ENCODE data around the gene RIC8B.

The RIC8B gene

DNA sequence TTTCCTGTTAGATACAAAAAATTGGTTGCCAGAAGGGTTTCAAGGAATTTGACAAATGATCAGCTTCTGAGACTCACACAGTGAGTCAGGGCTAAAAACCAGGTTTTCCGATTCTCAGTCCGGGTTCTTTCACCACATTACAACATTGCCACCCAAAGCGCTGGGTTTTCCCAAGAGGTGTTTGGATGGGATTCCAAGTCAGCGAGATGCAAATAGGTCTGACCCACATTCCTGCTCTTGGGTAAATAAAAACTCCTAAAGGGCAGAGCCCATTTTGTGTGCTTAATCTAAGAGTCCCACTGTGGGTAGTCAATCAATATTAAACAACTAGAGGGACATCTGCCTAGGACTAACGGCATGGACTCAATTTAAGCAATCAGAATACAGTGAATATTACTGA, 5.4 kb upstream of the RIC8B start:
- TF ChIP-seq REST (IDR thresholded peaks at IDR 0.05; ENCODE audit: insufficient read depth in 1 of 2, low read depth in 2 of 2, low read length in 2 of 2) (no peak), SIN3A (IDR thresholded peaks at IDR 0.05; ENCODE audit: borderline replicate concordance, insufficient read depth, low read length) (no peak), POLR2AphosphoS5 (IDR thresholded peaks at IDR 0.05; ENCODE audit: low read depth, low read length) (no peak), TAF1 (IDR thresholded peaks at IDR 0.05; ENCODE audit: borderline replicate concordance, insufficient read depth, low read length) (no peak), FOXP2 (optimal IDR thresholded peaks at IDR 0.05; ENCODE audit: borderline replicate concordance, extremely low read depth, extremely low read length, insufficient read depth) (no peak)

DNA sequence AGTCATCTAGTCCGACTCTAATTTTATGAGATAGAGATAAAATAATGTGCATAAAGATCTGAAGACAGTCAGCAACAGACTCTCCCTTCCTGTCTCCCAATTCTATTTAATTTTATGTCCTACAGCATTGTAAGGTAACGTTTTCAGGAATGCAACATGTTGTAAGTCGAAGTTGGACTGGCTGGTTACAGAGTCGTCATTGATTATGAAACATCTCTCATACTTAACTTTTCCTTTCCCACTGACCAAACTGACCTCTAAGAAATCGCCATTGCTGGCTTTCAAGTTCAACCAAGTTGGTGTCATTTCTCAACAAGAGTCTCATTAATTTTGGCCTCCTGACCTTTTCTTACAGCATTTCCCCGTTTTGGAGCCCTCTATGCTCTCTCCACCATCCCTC, 4.9 kb upstream of the RIC8B start:
- TF ChIP-seq REST (IDR thresholded peaks at IDR 0.05; ENCODE audit: insufficient read depth in 1 of 2, low read depth in 2 of 2, low read length in 2 of 2) (no peak), FOXP2 (optimal IDR thresholded peaks at IDR 0.05; ENCODE audit: borderline replicate concordance, extremely low read depth, extremely low read length, insufficient read depth) (no peak), POLR2AphosphoS5 (IDR thresholded peaks at IDR 0.05; ENCODE audit: low read depth, low read length) (no peak), TAF1 (IDR thresholded peaks at IDR 0.05; ENCODE audit: borderline replicate concordance, insufficient read depth, low read length) (no peak)

- no peak for TF ChIP-seq REST (IDR thresholded peaks at IDR 0.05; ENCODE audit: insufficient read depth in 1 of 2, low read depth in 2 of 2, low read length in 2 of 2)
- no peak for TF ChIP-seq POLR2AphosphoS5 (IDR thresholded peaks at IDR 0.05; ENCODE audit: low read depth, low read length)
- no peak for TF ChIP-seq SIN3A (IDR thresholded peaks at IDR 0.05; ENCODE audit: borderline replicate concordance, insufficient read depth, low read length)
- no peak for TF ChIP-seq TAF1 (IDR thresholded peaks at IDR 0.05; ENCODE audit: borderline replicate concordance, insufficient read depth, low read length)
- no peak for TF ChIP-seq FOXP2 (optimal IDR thresholded peaks at IDR 0.05; ENCODE audit: borderline replicate concordance, extremely low read depth, extremely low read length, insufficient read depth)
These were observed 3.1 kb upstream of the RIC8B start for GRCh38 chr12:106771425-106771824.

DNA sequence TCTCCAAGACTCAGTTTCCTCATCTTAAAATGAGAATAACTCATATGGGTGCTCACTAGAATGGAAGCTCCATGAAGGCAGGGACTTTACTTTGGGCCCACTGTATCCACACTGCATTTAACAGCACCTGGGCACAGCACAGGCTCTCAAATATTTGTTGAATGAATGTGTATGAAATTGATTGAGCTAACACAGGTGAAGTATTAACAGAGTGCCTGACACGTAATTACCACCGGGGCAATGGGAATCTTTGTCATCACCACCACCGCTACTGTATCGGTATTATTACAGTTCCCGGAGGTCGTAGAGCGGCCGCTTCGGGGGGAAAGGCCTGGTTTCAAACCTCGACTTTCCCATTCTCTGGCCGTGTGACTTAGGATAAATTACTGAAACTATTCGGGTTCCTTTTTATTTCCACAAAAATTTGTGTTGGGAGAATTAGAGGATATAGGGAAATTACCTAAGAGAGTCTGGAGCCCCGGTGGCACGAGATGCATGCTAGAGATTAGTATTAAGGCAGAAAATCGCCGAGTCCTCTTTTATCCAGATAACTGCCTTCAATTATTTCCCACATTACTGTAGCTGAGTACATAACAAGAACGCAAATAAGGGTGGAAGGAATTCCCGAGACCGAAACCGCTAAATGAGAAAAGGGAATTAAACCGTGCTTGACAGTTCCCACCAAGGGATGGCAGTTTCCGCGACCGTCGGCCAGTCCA, 1.0 kb upstream of the RIC8B start:
- TF ChIP-seq POLR2AphosphoS5 (IDR thresholded peaks at IDR 0.05; ENCODE audit: low read depth, low read length): no peak

DNA sequence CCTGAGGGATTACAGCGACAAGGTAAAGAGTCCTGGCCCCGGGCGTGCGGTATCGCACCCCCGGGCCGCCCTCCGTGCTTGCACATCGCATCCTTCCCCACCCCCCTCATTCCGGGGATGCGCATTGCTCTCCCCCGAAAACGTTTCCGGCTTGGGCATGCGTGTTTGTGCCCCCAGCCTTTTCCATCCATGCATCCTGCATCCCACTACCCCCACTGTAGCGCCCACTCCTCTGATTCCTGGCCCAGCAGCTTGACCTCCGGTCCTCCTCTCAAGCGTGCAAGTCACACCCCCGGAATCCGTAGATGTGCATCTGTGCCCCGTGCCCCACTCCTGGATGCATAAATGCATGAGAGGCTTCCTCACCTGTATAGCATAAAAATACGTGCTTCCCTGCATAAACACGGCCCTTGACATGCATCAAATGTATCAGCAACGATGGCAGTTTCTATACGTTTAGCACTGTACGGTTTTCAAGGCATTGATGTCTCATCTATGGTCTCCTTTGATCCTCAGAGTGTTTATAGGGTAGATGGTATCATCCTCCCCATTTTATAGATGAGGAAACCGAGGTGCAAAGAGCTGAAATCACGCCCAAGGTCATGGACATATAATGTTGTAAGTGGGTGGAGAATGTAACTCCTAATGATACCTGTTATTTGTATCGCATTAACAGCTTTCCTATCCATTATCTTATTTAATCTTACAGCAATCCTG, 484 bp downstream of the RIC8B start:
- TF ChIP-seq FOXP2 (optimal IDR thresholded peaks at IDR 0.05; ENCODE audit: borderline replicate concordance, extremely low read depth, extremely low read length, insufficient read depth) (no peak), SIN3A (IDR thresholded peaks at IDR 0.05; ENCODE audit: borderline replicate concordance, insufficient read depth, low read length) (no peak), TAF1 (IDR thresholded peaks at IDR 0.05; ENCODE audit: borderline replicate concordance, insufficient read depth, low read length) (no peak), REST (IDR thresholded peaks at IDR 0.05; ENCODE audit: insufficient read depth in 1 of 2, low read depth in 2 of 2, low read length in 2 of 2) (no peak), POLR2AphosphoS5 (IDR thresholded peaks at IDR 0.05; ENCODE audit: low read depth, low read length) (no peak; the same call in 1 of the 2 replicates)
